DND-41 (cell line): ENCODE measurements around the gene TRPM1.

ENCODE experiments used
- ATAC-seq: fragments of 200-7000 bp; cut with Tn5 transposase; 3 replicates; pipeline ENCODE4 v1.9.1; 2021; ENCODE audit warnings: low read depth; ENCODE audit not compliant: insufficient read depth
- DNase-seq: peaks from one replicate; pipeline ENCODE4 v3.0.0-alpha.2; 2020
- H2AFZ ChIP-seq: 2 replicates; pipeline ENCODE4 v1.6.0; 2012; ENCODE audit warnings: low read depth, low read length
- H3K27ac ChIP-seq: 2 replicates; pipeline ENCODE4 v1.5.1; 2012; ENCODE audit warnings: low read length, inconsistent platforms
- H3K27me3 ChIP-seq: fragments of 200-600 bp; sonication (generic); 2 replicates; pipeline ENCODE4 v1.6.0; 2012; ENCODE audit warnings: low read length, mild to moderate bottlenecking, inconsistent platforms; ENCODE audit not compliant: insufficient read depth, poor library complexity
- H3K36me3 ChIP-seq: 2 replicates; pipeline ENCODE4 v1.5.1; 2012; ENCODE audit warnings: low read length, inconsistent platforms; ENCODE audit not compliant: insufficient read depth
- H3K4me1 ChIP-seq: 2 replicates; pipeline ENCODE4 v1.5.1; 2012; ENCODE audit warnings: mild to moderate bottlenecking, low read length; ENCODE audit not compliant: insufficient read depth
- H3K4me2 ChIP-seq: 2 replicates; pipeline ENCODE4 v1.6.0; 2012; ENCODE audit warnings: mild to moderate bottlenecking, moderate library complexity, low read length, inconsistent platforms; ENCODE audit not compliant: insufficient read depth
- H3K4me3 ChIP-seq, 2 experiments: fragments of 200-600 bp in 1 of 2; shearing (Covaris generic) in 1 of 2; 2 replicates each; pipeline ENCODE4 v1.5.1; 2012 to 2016; ENCODE audit warnings: inconsistent platforms in 2 of 2, low read length in 2 of 2, mild to moderate bottlenecking in 2 of 2, low read depth in 1 of 2, moderate library complexity in 1 of 2
- H3K79me2 ChIP-seq: 2 replicates; pipeline ENCODE4 v1.6.0; 2012; ENCODE audit warnings: low read length, inconsistent platforms; ENCODE audit not compliant: insufficient read depth
- H3K9ac ChIP-seq: 2 replicates; pipeline ENCODE4 v1.6.0; 2012; ENCODE audit warnings: low read depth, mild to moderate bottlenecking, inconsistent platforms, low read length, moderate library complexity
- H3K9me3 ChIP-seq: 2 replicates; pipeline ENCODE4 v1.5.1; 2012; ENCODE audit warnings: low read length, moderate library complexity, mild to moderate bottlenecking, inconsistent platforms; ENCODE audit not compliant: insufficient read depth, severe bottlenecking
- H4K20me1 ChIP-seq: 2 replicates; pipeline ENCODE4 v1.6.0; 2012; ENCODE audit warnings: low read length; ENCODE audit not compliant: insufficient read depth
- EZH2 ChIP-seq: IDR thresholded peaks from 3 replicates; pipeline ENCODE4 v1.6.1; 2012; ENCODE audit warnings: borderline replicate concordance, low read depth, mild to moderate bottlenecking, moderate library complexity, low read length, inconsistent platforms; ENCODE audit not compliant: severe bottlenecking
- TF ChIP-seq, protein P1 (sequence below): IDR thresholded peaks from 2 replicates; pipeline ENCODE4 v1.5.1; 2012; ENCODE audit warnings: borderline replicate concordance, low read length, moderate library complexity, mild to moderate bottlenecking; ENCODE audit not compliant: poor library complexity, severe bottlenecking; ENCODE audit errors: extremely low read depth

TRPM1 gene

DNA sequence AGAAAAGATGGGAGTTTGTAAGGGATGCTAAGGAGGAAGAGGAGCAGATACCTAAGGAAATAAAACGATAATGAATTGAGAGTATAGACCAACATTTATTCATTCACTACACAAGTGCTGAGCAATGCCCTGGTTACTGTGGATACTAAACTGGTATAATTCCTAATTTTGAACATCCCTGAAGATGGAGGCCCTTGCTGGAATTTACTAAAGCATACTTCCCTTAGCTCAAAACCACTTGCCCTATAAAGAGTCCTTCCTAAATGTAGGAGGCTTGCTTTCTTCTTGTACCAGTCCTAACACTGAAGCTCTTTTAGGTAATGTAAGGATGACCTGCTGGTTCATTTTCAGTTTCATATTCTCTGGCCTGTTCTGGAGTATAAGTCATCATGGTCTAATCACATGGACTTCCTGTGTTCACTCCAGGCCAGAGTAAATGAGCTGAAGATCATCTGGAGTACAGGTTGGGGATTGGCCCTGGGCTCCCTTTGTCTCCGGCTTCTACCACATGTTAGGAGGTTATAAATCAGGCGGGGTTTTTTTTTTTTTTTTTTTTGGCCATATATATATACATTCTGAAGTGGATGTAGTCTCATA lies 70.0 kb downstream of the TRPM1 start:
- no peak overlapping the region for H2AFZ ChIP-seq
- no peaks in the 10 kb centered on the region for H3K79me2 ChIP-seq
- H3K9ac ChIP-seq = no peak overlapping the region
- ATAC-seq (no peak), DNase-seq (no peak)
- H3K27me3 ChIP-seq = peaks cover 3% of the 10 kb centered on the region
- H3K4me2 ChIP-seq = no peak overlapping the region
- no peak overlapping the region for H3K27ac ChIP-seq
- no peak overlapping the region for H3K4me3 ChIP-seq
- no peak for TF ChIP-seq EZH2
- TF ChIP-seq, protein P1, sequence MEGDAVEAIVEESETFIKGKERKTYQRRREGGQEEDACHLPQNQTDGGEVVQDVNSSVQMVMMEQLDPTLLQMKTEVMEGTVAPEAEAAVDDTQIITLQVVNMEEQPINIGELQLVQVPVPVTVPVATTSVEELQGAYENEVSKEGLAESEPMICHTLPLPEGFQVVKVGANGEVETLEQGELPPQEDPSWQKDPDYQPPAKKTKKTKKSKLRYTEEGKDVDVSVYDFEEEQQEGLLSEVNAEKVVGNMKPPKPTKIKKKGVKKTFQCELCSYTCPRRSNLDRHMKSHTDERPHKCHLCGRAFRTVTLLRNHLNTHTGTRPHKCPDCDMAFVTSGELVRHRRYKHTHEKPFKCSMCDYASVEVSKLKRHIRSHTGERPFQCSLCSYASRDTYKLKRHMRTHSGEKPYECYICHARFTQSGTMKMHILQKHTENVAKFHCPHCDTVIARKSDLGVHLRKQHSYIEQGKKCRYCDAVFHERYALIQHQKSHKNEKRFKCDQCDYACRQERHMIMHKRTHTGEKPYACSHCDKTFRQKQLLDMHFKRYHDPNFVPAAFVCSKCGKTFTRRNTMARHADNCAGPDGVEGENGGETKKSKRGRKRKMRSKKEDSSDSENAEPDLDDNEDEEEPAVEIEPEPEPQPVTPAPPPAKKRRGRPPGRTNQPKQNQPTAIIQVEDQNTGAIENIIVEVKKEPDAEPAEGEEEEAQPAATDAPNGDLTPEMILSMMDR = no peak
- H3K36me3 ChIP-seq = no peaks in the 10 kb centered on the region
- no peaks in the 10 kb centered on the region for H4K20me1 ChIP-seq
- H3K9me3 ChIP-seq = no peaks in the 10 kb centered on the region
- no peaks in the 10 kb centered on the region for H3K4me1 ChIP-seq

DNA sequence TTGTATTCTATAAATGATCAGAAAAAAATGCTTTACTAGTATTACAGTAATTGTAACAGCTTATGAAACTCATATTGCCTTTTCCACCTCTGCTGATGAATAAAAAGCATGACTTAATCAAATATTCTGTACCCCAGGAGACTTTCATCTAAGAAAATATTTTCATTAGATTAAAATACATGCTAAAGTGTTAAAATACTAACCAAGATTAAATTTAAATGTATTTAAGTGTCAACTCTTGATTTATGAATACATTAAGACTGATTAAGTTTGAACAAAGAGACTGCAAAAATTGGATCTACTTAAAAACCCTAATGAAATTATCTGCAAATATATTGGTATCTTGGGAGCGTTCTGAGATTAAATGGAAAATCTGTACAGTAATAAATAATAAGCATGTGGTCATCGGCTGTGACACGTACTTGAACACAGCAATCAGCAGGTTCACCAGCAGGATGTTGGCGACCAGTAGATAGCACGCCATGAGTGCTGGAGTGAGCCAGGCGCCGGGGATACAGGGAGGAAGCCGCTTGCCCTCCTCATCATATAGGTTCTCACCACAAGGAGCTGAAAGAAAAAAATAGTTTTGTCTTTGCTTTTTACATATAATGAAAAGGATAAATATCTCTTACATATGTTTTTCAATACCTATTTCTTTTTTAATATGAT lies 73.5 kb downstream of the TRPM1 start:
- H4K20me1 ChIP-seq = no peaks in the 10 kb centered on the region
- no peak for ATAC-seq
- H3K9ac ChIP-seq = no peak overlapping the region
- H3K27me3 ChIP-seq = peaks cover 3% of the 10 kb centered on the region
- H3K4me3 ChIP-seq = no peak overlapping the region
- no peak for DNase-seq
- no peaks in the 10 kb centered on the region for H3K4me1 ChIP-seq
- no peak overlapping the region for H3K27ac ChIP-seq
- no peaks in the 10 kb centered on the region for H3K36me3 ChIP-seq
- no peaks in the 10 kb centered on the region for H3K9me3 ChIP-seq
- TF ChIP-seq, protein P1 = no peak
- TF ChIP-seq EZH2 = no peak
- no peak overlapping the region for H3K4me2 ChIP-seq
- no peaks in the 10 kb centered on the region for H3K79me2 ChIP-seq
- no peak overlapping the region for H2AFZ ChIP-seq

DNA sequence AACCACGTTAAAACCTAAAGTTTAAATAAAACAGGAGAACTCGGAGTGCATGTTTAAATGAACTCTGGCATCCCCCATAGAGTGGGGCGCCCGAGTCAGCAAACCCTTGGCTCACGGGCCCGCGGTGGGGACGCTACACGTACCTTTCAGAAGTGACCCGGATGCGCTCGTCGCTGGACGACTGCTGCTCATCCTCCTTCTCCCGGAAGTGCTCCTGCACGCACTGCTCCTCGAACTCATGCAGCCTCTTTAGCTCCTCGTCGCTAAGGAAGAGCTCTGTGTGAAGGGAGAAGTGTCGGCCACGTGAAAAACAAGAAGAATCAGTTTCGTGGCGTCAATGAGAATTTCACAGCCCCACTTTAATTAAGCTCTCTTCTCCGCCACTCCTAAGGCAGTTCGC lies 75.5 kb downstream of the TRPM1 start:
- Histone ChIP-seq H3K79me2 (no peaks in the 10 kb centered on the region), H3K4me1 (no peaks in the 10 kb centered on the region), H3K4me2 (no peak overlapping the region), H2AFZ (no peak overlapping the region), H3K36me3 (no peaks in the 10 kb centered on the region), H3K27ac (no peak overlapping the region), H3K27me3 (peaks cover 2% of the 10 kb centered on the region), H4K20me1 (no peaks in the 10 kb centered on the region), H3K9me3 (no peaks in the 10 kb centered on the region), H3K9ac (no peak overlapping the region), H3K4me3 (no peak overlapping the region)
- DNase-seq = no peak
- TF ChIP-seq EZH2 = no peak
- TF ChIP-seq, protein P1 = no peak
- no peak for ATAC-seq
